ENCODE data around the gene RSU1.

GRCh38 chr10:16686054-16686902 lies 130.9 kb downstream of the RSU1 start:
- no peak for TF ChIP-seq CBFB (IDR thresholded peaks at IDR 0.05; ENCODE audit: low read depth)
- TF ChIP-seq POLR2A (IDR thresholded peaks at IDR 0.05; ENCODE audit: low read depth, low read length): no peak
- TF ChIP-seq EP300 (IDR thresholded peaks at IDR 0.05; ENCODE audit: borderline replicate concordance in 1 of 2, control insufficient read depth in 1 of 2, low read depth in 2 of 2, low read length in 2 of 2): no peak
- TF ChIP-seq CTCF (IDR thresholded peaks at IDR 0.05 in 2 of 3, conservative IDR thresholded peaks at IDR 0.05 in 1 of 3; ENCODE audit: control insufficient read depth in 2 of 3, extremely low read depth in 1 of 3, insufficient read depth in 1 of 3, low read depth in 3 of 3, low read length in 3 of 3): no peak
- TF ChIP-seq CHD2 (IDR thresholded peaks at IDR 0.05; ENCODE audit: borderline replicate concordance, low read depth, low read length): no peak
- TF ChIP-seq ZNF274 (IDR thresholded peaks at IDR 0.05; ENCODE audit: insufficient read depth, insufficient read length): no peak
- TF ChIP-seq SIN3A (IDR thresholded peaks at IDR 0.05; ENCODE audit: low read depth, low read length): no peak
- TF ChIP-seq CHD1 (IDR thresholded peaks at IDR 0.05; ENCODE audit: low read depth, low read length): no peak
- TF ChIP-seq RB1 (IDR thresholded peaks at IDR 0.05; ENCODE audit: borderline replicate concordance): no peak
- no peak for TF ChIP-seq HDAC6 (IDR thresholded peaks at IDR 0.05; ENCODE audit: unreplicated experiment)
- TF ChIP-seq HDAC2 (IDR thresholded peaks at IDR 0.05): no peak
